ENCODE data around the gene BMAL1.

GRCh38 chr11:13294771-13295579, 17.4 kb downstream of the BMAL1 start:
- TF ChIP-seq CTCF (IDR thresholded peaks at IDR 0.05) = no peak
- no peak for TF ChIP-seq POLR2A (IDR thresholded peaks at IDR 0.05)

Measured in thyroid gland (tissue), 4 donors.